Stimulated activated naive CD4-positive, alpha-beta T cell (primary cell): ENCODE results near the gene ELMO1.
A peak's percentile ranks its signal among the peaks of the same experiment; 100 is the strongest.

Experiments
- DNase-seq, 6 experiments: peaks; one replicate each; lab custom pipeline; 2025; lab: John Stamatoyannopoulos, UW

The ELMO1 gene

DNA sequence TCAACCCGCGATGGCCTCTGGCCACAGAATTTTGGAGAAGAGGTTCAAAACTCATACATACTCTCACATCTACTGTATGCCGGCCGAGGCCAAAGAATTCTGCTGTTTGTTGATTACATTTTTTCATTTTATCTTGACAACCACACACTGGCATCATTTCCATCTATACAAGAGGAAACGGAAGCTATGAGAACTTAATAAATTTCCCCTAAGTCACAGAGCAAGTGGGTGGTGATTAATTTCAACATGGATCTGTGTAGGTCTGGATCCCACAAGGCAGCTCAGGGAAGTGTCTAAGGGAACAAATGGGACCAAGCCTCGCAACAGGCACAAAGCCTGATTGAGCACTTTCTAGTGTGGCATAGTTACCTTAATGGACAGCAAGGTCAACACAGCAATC is 18.0 kb downstream of the ELMO1 start:
- DNase-seq: no peak

DNA sequence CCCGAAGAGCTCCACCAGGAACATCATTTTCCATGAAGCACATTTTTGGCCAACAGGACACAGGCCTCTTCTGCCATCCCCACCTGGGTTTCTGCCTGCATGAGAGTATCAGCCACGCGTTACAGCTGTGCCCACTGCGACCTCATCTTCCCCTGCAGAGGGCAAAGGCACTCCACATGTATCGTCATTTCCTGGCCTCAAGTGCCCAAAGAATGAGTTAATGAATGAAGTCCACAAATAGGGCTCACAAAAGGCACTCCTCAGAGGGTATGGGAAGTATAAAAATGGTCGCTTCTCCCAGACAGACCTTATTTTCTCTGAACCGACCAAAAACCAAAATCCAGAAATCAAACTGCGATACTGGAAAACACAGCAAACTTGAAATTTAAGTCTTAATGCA is 18.5 kb downstream of the ELMO1 start:
- DNase-seq: no peak

DNA sequence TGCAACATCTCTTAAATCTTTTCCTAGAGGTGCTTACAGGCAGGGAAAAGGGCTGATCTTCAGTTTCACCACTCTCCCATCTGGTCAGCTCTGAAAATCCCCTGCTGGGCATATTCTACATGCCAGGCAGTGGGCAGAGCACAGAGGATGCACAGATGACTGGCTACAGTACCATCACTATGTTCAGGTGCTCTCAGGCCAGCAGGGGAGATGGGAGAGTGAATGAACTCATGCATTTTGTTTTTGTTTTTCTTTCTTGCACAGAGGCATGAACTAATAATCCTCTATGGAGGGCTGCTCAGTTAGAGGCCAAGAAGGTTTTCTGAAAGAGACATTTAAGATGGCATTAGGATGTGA is 19.3 kb downstream of the ELMO1 start:
- no peak for DNase-seq

DNA sequence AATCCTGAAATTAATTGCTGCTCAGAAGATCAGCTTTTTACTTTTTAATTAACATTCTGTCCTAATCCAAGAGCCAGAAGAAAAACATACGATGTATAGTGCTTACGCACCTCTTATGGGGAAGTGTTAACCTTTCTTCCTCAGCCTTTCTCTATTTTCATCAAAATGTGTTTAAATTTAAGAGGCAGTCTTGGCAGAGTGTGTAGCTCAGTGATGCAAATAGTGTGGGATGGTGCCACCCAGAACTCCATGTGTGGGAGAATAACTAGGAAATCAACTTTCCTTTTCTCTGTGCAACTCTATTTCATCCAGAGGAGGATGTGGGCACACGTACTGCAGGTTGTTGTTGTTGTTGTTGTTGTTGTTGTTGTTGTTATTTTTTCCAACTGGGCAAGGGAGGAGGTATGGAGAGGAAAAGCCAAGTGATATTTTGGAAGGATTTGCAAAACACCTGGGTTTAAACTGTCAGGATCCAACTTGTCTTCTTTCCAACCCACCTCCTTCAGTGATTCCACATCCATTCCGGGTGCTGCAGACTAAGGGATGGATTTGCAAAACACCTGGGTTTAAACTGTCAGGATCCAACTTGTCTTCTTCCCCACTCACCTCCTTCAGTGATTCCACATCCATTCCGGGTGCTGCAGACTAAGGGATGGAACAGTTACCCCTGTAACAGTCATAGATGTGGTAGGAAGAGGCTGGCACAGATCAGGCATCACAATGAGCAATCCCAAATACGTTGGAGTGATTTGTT is 19.8 kb downstream of the ELMO1 start:
- no peak for DNase-seq

DNA sequence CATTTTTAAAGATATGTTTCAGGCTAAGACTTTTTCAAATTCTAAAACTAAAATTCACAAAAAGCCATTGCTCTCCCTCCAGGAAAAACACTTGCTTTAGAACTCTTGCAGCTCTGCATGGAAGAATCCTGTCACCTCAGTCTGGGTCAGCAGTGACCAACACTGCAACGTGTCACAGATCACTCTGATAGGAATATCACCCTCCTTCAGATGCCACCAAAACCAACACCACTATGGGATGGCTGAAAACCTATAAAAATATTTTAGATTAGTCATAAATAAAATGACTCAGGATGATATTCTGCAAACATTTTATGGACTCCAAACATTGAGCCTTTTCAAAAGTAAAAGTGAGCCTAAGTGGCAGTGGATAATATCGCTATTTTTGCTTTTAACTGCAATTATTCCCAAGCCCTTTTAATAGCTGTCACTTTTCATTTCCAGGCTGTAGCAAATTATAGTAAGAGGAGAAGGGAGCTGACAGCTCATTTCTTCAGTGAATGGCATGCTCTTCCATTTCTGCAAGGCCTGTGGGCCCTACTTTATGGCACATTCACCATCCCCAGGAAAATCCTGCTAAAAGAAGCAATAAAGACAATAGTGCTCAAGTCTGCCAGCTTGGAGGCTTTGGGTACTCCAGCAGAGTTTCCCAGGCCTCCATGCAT is 21.3 kb downstream of the ELMO1 start:
- no peak for DNase-seq

DNA sequence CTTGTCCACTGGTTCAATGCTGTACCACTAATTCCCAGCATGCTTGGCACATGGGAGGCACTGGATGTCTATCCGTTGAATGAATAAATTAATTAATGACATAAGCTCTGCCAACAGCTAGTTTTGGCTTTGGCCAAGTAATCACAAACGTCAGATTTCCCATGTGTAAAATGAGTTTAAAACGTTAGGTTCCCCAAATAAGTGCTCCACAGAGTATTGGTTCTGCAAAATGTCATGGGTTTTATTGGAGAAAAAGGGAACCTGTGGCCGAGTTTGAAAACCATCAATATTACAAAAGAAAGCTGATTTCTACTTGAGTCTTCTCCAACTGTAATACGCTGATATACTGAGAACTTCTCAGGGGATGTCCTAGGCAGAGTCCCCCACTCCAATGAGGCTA is 23.2 kb downstream of the ELMO1 start:
- DNase-seq: no peak

DNA sequence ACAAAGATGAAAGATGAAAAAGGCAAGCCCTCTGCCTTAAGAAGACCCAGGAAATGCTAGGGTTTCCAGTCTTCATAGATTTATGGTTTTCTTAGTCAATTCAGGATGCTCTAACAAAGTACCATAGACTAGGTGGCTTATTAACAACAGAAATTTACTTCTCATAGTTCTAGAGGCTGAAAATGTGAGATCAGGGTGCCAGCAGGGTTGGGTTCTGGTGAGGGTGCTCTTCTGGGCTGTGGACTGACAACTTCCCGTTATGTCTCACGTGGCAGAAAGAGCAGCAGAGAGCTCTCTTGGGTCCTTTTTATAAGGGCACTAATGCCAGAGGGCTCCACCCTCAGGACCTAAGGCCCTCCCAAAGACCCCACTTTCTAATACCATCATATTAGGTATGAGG is 23.7 kb downstream of the ELMO1 start:
- no peak for DNase-seq

DNA sequence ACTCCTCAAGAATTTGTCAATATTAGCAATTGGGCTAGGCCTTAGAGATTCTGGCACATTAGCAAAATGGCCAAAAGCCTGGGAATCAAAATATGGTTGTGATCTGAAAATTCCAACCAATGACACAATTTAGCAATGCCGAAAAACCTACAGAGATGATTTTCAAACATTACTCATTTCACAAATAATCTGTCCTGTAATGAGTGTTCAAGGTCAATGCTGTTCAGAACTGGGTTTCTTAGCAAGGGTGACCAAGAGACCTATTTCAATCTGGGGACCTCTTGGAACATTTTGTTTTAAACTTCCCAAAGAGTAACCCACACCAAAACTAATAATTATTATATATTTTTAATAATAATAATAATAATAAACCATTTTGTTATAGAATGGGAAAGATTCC is 24.1 kb downstream of the ELMO1 start:
- DNase-seq: no peak

DNA sequence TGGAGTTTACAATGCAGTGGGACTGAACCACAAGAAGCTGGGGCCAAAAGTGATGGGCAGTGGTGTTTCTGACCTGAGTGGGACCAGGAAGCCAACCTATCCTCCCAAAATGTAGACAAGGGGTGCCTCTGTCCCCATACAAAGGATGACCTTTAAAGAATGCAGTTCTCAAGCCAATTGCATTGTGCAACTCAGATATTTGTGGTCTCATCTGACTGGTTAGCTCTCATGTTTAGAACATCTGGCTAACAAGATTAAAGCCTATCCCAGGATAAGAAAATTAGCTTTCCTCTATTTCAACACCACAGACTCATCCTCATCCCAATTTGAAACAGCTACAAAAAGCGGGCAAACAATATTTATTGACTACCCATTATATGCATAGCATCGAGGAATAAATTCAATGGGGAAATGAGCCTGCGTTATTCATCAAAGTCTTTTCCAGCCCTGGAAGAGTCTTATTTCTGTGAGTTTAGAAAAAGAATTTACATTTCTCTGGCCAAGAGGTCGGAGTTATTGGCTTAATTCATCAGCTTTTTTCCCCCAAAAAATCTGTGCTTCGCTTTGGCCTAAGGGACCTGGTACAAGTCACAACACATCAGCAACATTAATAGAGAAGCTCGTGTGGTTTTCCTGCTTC is 26.7 kb downstream of the ELMO1 start:
- DNase-seq: no peak

DNA sequence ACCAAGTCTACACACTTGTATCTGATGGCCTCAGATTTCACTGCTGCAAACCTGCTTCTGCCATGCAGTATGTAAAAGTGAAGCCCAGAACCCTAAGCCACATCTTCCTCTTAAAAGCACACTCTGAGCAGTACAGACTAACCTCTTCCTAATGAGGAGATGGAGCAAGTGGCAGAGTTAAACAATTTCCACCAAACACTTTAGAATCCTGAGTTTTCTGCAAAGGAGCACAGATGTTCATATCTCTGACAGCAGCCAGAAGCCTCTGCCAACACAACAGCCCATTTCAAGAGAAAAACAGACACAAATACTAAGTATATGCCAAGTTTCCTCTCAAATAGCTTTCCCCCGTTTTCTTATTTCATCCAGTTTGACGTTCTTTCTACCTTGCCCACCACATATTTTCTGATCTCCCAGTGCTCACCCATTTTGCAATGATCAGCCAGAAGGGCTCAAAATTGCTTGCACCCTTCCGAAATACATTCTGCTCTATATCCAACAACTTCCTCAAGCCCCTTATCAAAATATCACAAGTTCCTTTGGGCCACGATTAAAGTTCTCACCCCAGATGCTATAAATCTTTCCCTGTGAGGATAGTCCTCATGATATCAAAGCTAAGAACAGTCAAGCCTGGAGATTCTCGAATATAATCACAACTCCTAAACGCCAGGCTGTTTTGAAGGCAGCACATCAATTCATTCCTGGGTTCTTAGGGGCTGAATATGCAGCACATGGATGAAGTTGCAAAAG is 27.5 kb downstream of the ELMO1 start:
- no peak for DNase-seq

DNA sequence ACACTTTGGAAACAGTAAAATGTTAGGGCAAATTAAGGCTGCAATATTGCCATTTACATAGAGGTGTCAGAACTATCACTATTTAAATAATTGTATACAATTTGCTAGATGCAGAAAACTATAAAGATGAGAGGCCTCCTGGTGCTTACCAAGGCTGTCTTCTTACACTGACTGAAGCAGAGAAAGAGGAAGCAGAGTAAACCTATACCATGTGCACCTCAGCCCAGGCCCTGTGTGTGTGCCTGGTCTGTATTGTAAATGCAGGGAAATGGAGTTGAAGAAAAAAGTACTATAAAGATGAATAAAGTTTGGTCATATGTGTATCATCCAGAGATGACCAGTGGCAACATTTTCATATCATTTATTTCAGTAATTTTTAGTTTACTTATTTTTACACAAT is 29.2 kb downstream of the ELMO1 start:
- DNase-seq: no peak

DNA sequence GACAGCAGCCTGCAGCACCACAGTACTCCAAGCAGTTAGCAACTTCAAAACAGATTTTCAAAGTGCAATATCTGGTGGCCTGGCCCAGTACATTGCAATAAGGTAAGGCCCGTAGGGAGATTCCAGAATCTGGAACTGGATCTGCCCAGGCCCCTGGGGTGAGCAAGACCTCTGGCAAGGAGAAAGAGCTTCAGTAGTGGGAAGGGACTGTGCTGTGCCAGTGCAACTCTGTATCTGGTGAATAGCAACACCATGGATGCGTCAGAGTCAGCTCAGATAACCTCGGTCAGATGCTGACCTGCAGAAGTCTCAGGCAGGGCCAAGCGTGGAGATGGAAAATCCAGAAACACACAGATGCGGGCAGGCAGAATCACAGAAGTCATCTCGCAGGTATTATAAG is 30.3 kb downstream of the ELMO1 start:
- no peak for DNase-seq

DNA sequence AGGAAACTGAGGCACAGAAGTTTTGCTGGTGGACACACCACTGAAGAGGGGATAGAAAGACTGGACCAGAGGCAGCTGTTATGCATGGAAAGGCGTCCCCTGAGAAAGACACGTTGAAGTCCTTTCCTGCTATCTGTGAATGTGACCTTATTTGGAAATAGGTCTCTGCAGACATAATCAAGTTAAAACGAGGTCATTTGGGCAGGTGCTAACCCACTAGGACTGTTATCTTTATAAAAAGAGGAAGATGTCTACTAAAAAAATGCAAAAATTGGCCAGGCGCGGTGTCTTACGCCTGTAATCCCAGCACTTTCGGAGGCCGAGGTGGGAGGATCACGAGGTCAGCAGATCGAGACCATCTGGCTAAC is 31.6 kb downstream of the ELMO1 start:
- DNase-seq: no peak

DNA sequence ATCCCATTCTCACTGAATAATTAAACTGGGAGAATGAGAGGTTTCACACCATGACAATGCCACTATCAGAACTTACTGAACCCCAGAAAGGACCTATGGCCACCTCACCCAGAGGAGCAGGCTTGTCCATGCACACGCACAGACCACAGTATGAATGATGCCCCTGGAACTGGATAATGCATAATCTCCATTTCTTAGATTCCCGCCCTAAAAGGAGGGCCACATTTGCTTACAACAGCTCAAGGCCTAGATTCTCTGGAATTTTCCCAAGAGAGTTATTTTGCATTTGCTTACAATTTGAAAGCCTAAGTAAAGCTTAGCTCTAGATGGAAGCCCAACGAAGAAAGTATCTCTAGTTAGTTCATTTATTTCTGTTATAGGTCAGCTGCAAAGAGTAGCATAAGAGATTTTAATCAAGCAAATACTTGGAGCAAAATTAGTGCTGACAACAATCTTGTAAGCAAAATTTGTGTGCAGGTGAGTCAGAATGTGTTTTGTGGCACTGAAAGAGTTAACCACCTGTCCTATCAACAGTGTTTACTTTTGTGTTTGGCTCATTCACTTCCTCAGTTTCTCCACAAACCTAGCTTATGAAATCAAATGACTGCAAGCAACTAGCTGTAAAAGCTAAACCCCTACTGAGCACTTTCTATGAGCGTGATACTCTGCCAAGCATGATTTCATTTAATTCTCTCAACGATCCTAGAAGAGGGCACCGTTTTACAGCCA is 32.1 kb downstream of the ELMO1 start:
- DNase-seq: no peak

DNA sequence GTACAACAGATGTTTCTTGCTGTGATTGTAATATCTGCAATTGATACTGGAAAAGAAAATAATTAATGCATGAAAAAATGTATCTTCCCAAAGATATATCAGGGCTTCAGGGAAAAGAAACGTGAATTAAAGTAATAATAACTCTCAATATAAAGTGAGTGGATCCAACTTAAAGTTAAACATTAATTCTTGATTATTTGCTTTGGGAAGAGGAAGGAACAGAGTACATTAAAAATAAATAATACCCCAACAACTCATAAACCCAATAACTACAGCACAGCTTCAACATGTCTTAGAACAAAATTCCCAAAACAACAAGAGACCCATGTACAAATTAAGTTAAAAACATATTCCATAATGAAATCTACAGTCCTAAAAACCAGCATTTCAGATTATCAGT is 33.0 kb downstream of the ELMO1 start:
- no peak for DNase-seq

DNA sequence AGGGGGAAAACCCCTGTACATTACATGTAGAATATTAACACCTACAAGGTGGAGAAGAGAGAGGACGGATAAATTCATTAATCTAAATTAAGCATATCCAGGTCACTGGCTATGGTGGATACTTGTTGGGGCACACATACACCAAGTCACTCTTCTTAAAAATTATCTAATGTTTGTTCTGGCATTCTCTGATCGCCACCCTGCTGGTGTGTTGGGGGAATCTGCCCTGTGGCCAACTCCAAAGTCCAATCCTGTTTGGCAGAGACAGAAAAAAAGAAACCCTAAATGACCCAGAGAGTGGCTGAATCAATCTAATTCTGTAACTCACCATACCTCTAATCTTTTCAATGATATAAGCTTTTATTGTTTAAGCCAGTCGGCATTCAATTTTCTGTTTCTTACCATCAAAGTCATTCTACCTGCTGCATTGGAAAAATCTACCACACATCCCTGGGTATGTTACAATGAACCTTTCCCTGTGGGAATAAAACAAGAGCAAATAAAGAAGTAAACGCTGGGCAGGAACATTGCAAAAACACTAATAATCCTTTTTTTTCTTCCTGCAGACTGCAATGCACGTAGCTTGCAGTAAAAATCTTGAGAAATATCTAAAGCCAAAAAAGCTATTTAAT is 34.2 kb downstream of the ELMO1 start:
- no peak for DNase-seq

DNA sequence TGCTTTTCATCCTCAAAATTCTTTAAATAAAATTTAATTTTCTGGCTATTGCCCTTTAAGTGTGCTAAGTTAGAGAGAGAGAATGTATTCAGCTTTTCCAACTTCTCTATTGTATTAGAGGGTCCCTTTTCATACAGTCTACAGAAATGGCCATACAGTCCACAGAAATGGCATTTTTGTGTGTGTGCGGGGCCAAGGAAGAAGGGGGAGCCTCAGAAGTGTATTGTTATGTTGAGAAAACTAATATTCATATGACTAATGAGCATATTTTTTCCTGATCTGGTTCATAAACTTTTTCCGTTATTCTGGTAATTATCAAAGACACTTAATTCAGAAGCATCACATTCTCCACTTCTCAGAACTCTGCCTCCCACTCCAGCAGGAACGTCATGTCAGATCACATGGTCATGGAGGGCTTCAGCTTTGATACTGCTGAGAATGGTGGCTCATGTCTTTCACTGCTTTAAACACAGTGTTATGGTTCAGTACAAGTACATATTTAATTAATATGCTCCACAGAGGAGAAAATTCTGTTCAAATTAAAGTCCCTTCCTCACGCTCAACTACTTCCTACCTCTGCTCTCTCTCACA is 37.1 kb downstream of the ELMO1 start:
- DNase-seq: no peak

DNA sequence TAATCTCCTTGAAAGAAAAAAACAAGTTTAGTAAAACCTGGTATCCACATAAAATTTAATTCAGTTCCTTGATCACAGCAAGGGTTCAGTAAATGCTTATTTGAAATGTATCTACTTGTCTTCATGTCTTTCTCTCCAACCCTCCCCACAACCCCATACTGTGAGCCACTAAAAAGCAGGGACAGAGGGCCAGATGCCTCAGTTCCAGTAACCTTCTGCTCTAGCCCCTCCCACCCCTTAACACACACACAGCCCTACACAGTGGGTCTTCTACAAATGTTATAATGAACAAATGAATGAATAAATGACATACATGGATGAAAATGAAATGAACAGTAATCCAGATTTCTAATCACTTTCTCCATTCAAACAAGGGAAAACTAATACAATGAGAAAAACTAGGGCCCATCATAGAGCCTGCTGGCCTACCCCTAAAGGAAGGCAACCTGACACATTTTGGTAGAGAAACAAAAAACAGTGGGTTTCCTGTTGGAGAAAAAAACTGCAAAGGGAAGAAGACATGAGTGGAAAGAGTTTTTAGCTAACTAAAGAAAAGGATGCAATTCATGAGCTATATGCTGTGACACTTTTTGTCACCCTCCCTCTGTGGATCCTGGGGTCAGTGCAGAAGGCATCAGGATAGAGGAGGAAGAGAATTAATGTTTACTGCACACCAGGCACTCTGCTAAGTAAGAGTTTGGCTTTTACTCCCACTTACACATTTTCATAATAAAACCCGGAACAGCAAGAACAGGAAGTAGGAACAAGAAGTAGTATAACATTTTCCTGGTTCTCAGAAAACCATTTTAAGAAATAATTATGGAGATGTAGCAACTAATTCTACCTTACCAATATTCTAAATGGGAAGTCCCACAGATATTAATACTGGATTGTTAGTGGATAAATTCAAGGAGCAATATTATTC is 38.1 kb downstream of the ELMO1 start:
- peak in 1 of 6 experiments; percentile 3 for DNase-seq

DNA sequence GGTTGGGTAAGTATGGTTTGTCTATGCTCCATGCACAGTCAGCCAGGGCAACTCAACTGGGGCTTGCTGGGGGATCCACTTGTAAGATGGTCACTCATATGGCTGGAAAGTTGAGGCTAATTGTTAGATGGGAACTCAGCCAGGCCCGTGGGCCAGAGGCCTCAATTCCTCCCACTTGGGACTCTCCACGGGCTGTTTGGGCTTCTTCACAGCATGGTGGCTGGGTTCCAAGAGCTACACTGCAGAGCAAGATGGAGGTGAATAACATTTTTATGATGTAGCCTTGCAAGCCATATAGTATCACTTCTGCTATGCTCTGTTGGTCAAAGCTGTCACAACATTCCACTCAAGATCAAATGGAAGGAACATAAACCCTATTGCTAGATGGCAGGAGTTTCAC is 39.2 kb downstream of the ELMO1 start:
- DNase-seq: no peak
